Peyer's patch (tissue), 4 donors: ENCODE data around the gene PTPN2.

ENCODE experiments used
- POLR2A ChIP-seq, 2 donors: fragments of 450-650 bp; IDR thresholded peaks; one replicate each; pipeline ENCODE4 v1.5.1; 2017; ENCODE audit warnings: antibody characterized with exemption in 2 of 2, mild to moderate bottlenecking in 2 of 2, moderate library complexity in 2 of 2
- TF ChIP-seq, protein P1 (sequence below), 6 experiments: fragments of 450-650 bp in 4 of 6; fragments of 200-600 bp in 2 of 6; sonication (generic) in 1 of 6; IDR thresholded peaks; one replicate each; pipeline ENCODE4 v1.5.1; 2017 to 2019; ENCODE audit warnings: antibody characterized with exemption in 6 of 6, mild to moderate bottlenecking in 3 of 6, moderate library complexity in 1 of 6

DNA sequence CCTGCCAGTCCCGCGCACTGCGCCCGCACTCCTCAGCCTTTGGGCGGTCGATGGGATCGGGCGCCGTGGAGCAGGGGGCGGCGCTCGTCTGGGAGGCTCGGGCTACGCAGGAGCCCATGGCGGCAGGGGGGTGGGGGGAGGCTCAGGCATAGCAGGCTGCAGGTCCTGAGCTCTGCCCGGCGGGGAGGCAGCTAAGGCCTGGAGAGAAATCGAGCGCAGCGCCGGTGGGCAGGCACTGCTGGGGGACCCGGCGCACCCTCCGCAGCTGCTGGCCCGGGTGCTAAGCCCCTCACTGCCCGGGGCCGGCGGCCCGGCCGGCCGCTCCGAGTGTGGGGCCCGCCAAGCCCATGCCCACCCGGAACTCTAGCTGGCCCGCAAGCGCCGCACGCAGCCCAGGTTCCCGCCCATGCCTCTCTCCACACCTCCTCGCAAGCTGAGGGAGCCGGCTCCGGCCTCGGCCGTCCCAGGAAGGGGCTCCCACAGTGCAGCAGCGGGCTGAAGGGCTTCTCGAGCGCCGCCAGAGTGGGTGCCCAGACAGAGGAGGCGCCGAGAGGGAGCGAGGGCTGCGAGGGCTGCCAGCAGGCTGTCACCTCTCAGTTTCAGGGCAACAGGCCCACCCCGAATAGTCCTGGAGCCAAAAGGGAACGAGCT, 107.1 kb downstream of the PTPN2 start:
- no peak for TF ChIP-seq POLR2A (IDR thresholded peaks at IDR 0.05)
- TF ChIP-seq, protein P1, sequence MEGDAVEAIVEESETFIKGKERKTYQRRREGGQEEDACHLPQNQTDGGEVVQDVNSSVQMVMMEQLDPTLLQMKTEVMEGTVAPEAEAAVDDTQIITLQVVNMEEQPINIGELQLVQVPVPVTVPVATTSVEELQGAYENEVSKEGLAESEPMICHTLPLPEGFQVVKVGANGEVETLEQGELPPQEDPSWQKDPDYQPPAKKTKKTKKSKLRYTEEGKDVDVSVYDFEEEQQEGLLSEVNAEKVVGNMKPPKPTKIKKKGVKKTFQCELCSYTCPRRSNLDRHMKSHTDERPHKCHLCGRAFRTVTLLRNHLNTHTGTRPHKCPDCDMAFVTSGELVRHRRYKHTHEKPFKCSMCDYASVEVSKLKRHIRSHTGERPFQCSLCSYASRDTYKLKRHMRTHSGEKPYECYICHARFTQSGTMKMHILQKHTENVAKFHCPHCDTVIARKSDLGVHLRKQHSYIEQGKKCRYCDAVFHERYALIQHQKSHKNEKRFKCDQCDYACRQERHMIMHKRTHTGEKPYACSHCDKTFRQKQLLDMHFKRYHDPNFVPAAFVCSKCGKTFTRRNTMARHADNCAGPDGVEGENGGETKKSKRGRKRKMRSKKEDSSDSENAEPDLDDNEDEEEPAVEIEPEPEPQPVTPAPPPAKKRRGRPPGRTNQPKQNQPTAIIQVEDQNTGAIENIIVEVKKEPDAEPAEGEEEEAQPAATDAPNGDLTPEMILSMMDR (IDR thresholded peaks at IDR 0.05) = no peak
